Upper lobe of right lung (tissue), 1 donor: ENCODE data around the gene POLD3. TPM values are rescaled to one million over a fixed set of nuclear protein-coding genes. Genes with fewer than 3 reads are reported as not detected.
"Not testable (repeated sequence)": the region's sequence is repeated elsewhere in the genome, so short reads cannot be mapped to it uniquely, and the experiment has no call there.

Source experiments
- ATAC-seq: fragments of 200-7000 bp; cut with Tn5 transposase; one replicate; pipeline ENCODE4 v1.9.1; 2020; ENCODE audit warnings: mild to moderate bottlenecking, moderate library complexity
- DNase-seq: peaks from one replicate; pipeline ENCODE4 v3.0.0-alpha.2; 2020
- H3K27ac ChIP-seq: fragments of 200-600 bp; one replicate; pipeline ENCODE4 v1.8.0; 2022
- H3K27me3 ChIP-seq: fragments of 200-600 bp; one replicate; pipeline ENCODE4 v1.8.0; 2022; ENCODE audit warnings: mild to moderate bottlenecking
- H3K36me3 ChIP-seq: fragments of 200-600 bp; one replicate; pipeline ENCODE4 v1.8.0; 2022
- H3K4me1 ChIP-seq: fragments of 200-600 bp; one replicate; pipeline ENCODE4 v1.8.0; 2022
- H3K4me3 ChIP-seq: fragments of 200-600 bp; one replicate; pipeline ENCODE4 v1.8.0; 2022; ENCODE audit warnings: mild to moderate bottlenecking
- H3K9me3 ChIP-seq: fragments of 200-600 bp; one replicate; pipeline ENCODE4 v1.8.0; 2022
- CTCF ChIP-seq: fragments of 200-600 bp; IDR thresholded peaks from one replicate; pipeline ENCODE4 v1.8.0; 2022; ENCODE audit warnings: antibody characterized with exemption
- intact Hi-C: fragments of 100-400 bp; cut with DNase I; formaldehyde crosslinking; loops from one replicate; pipeline ENCODE4 v1.11.0; 2022
- total RNA-seq: library from RNA; stranded (reverse); fragmentation: NEBNext Ultra II Directional; extraction: Animal tissue kit (Norgen Biotek cat#: 25700); gene quantifications from one replicate; pipeline ENCODE4 v1.2.1, GENCODE V29; 2021
- donor health status: DM: no; HTN: yes; CAD: no; lungs with severe emphysema.

The POLD3 gene
- total RNA-seq, 1 donor from 2014 or later, result 16.7 TPM

GRCh38 chr11:74646954-74647353, 54.6 kb downstream of the POLD3 start:
- Histone ChIP-seq H3K27me3 (no peaks in the 10 kb centered on the region), H3K4me3 (no peak overlapping the region), H3K36me3 (peaks cover 8% of the 10 kb centered on the region), H3K9me3 (no peaks in the 10 kb centered on the region), H3K27ac (no peak overlapping the region), H3K4me1 (no peaks in the 10 kb centered on the region)
- intact Hi-C loops, result no loop called here
- DNase-seq (no peak), ATAC-seq (no peak)
- TF ChIP-seq CTCF, result no peak

- Histone ChIP-seq H3K4me3 (no peak overlapping the region), H3K4me1 (no peaks in the 10 kb centered on the region), H3K9me3 (no peaks in the 10 kb centered on the region), H3K27ac (no peak overlapping the region), H3K36me3 (peaks cover 3% of the 10 kb centered on the region), H3K27me3 (no peaks in the 10 kb centered on the region)
- intact Hi-C loops, result no loop called here
- TF ChIP-seq CTCF, result no peak
- no peak for ATAC-seq
- DNase-seq, result no peak
Observed at GRCh38 chr11:74647404-74647803, 55.0 kb downstream of the POLD3 start.

- DNase-seq, result no peak
- no peaks in the 10 kb centered on the region for H3K9me3 ChIP-seq
- no peak for ATAC-seq
- H3K27me3 ChIP-seq, result no peaks in the 10 kb centered on the region
- H3K4me1 ChIP-seq, result no peaks in the 10 kb centered on the region
- H3K27ac ChIP-seq, result no peak overlapping the region
- intact Hi-C loops, result no loop called here
- H3K4me3 ChIP-seq, result no peak overlapping the region
- no peaks in the 10 kb centered on the region for H3K36me3 ChIP-seq
- TF ChIP-seq CTCF, result no peak
Observed at GRCh38 chr11:74647831-74648230, 55.4 kb downstream of the POLD3 start.

- no peak for DNase-seq
- intact Hi-C loops, result no loop called here
- Histone ChIP-seq H3K27me3 (no peaks in the 10 kb centered on the region), H3K27ac (no peak overlapping the region), H3K36me3 (no peaks in the 10 kb centered on the region), H3K4me1 (no peaks in the 10 kb centered on the region), H3K4me3 (no peak overlapping the region), H3K9me3 (no peaks in the 10 kb centered on the region)
- no peak for ATAC-seq
- TF ChIP-seq CTCF, result no peak
Observed at GRCh38 chr11:74648894-74649293, 56.5 kb downstream of the POLD3 start.

- Histone ChIP-seq H3K4me3 (no peak overlapping the region), H3K27me3 (no peaks in the 10 kb centered on the region), H3K4me1 (no peaks in the 10 kb centered on the region), H3K9me3 (no peaks in the 10 kb centered on the region), H3K27ac (no peak overlapping the region), H3K36me3 (no peaks in the 10 kb centered on the region)
- ATAC-seq (peak; percentile 50), DNase-seq (no peak)
- TF ChIP-seq CTCF, result no peak
- intact Hi-C loops, result no loop called here
Observed at GRCh38 chr11:74650498-74650897, 58.1 kb downstream of the POLD3 start.

GRCh38 chr11:74654976-74655375, 62.6 kb downstream of the POLD3 start:
- DNase-seq (no peak), ATAC-seq (no peak)
- Histone ChIP-seq H3K4me1 (no peaks in the 10 kb centered on the region), H3K36me3 (no peaks in the 10 kb centered on the region), H3K4me3 (no peak overlapping the region), H3K27me3 (no peaks in the 10 kb centered on the region), H3K9me3 (no peaks in the 10 kb centered on the region), H3K27ac (no peak overlapping the region)
- intact Hi-C loops, result no loop called here
- TF ChIP-seq CTCF, result no peak

GRCh38 chr11:74659124-74659523, 66.7 kb downstream of the POLD3 start:
- H3K27me3 ChIP-seq, H3K27ac ChIP-seq, H3K9me3 ChIP-seq, DNase-seq, H3K4me3 ChIP-seq, ATAC-seq, H3K36me3 ChIP-seq, intact Hi-C loops, H3K4me1 ChIP-seq: not testable (repeated sequence)
